ENCODE data around the gene IL20RA.

Gene IL20RA

DNA sequence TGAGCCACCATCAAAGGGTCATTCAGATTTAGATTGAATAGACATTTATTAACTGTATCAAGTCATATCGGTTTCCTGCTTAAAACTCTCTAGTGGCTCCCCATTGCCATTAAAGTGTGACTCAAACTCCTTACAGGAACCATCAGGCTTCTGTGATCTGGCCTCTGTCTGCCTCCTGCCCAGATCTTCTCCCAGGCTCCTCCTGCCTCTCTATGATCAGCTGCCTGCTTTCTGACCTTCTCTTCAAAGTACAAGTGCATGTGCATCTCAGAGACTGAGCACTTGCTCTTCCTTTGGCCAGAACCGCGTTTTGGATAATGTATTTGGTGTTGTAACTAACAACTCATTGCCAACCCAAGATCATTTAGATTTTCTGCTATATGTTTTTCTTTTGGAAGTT is 52.7 kb downstream of the IL20RA start:
- TF ChIP-seq ZFX (IDR thresholded peaks at IDR 0.05) = no peak
- TF ChIP-seq, protein P1, sequence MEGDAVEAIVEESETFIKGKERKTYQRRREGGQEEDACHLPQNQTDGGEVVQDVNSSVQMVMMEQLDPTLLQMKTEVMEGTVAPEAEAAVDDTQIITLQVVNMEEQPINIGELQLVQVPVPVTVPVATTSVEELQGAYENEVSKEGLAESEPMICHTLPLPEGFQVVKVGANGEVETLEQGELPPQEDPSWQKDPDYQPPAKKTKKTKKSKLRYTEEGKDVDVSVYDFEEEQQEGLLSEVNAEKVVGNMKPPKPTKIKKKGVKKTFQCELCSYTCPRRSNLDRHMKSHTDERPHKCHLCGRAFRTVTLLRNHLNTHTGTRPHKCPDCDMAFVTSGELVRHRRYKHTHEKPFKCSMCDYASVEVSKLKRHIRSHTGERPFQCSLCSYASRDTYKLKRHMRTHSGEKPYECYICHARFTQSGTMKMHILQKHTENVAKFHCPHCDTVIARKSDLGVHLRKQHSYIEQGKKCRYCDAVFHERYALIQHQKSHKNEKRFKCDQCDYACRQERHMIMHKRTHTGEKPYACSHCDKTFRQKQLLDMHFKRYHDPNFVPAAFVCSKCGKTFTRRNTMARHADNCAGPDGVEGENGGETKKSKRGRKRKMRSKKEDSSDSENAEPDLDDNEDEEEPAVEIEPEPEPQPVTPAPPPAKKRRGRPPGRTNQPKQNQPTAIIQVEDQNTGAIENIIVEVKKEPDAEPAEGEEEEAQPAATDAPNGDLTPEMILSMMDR (conservative IDR thresholded peaks at IDR 0.05) = no peak
- no peak overlapping the region for H3K27ac ChIP-seq

DNA sequence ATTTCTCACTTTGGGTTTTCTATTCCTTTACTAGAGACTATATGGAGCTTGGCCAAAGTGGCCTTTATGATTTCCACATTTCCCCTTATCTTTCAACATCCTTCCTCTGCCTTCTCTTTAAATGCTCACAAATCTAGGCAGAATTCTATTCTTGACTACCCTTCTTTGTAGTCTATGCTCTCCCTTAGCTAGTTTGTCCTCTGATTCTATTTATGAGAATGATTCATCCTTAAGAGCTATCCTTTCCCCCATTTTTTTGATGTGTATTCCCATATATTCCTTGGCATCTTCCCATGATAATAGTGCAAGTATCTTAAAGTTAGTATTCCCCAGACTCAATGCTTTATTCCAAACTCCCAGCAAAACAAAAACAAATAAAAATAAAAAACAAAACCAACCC is 53.1 kb downstream of the IL20RA start:
- TF ChIP-seq ZFX (IDR thresholded peaks at IDR 0.05) = no peak
- TF ChIP-seq, protein P1 (conservative IDR thresholded peaks at IDR 0.05) = no peak
- no peak overlapping the region for H3K27ac ChIP-seq

DNA sequence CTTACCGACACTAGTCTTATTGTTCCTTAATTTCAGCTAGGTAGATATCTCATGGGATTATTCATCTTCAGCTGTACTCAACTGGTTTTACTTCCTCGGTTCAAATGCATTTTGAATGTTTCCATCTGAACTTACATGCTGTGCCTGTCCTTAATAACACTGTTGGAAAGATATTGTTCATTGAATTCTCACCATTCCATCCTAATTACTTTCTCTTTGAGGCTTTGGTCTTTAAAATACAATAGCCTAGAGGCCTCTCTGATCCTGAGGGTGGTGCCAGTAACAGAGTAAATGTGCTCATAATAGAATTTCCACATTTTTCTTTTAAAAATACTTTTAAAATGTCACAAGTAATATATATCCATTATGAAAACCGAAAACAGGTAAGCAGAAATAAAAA is 54.0 kb downstream of the IL20RA start:
- H3K27ac ChIP-seq = no peak overlapping the region
- TF ChIP-seq, protein P1 (conservative IDR thresholded peaks at IDR 0.05) = no peak
- no peak for TF ChIP-seq ZFX (IDR thresholded peaks at IDR 0.05)

DNA sequence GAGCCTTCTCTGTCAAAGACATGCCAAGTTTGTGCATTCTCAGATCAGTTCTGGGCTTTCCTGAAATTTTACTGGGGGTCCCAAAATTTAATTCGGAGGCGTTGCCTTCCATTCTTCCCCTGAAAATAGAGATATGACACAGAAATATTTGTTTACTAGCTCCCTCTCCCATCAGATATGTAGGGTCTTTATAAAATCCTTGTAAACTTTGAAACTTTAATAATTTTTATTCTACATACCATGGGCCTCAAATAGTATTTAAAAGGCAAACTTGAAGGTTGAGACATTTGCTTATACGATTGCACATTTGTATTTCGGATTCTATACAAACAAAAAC is 54.6 kb downstream of the IL20RA start:
- TF ChIP-seq ZFX (IDR thresholded peaks at IDR 0.05) = no peak
- TF ChIP-seq, protein P1 (conservative IDR thresholded peaks at IDR 0.05) = no peak
- no peak overlapping the region for H3K27ac ChIP-seq

DNA sequence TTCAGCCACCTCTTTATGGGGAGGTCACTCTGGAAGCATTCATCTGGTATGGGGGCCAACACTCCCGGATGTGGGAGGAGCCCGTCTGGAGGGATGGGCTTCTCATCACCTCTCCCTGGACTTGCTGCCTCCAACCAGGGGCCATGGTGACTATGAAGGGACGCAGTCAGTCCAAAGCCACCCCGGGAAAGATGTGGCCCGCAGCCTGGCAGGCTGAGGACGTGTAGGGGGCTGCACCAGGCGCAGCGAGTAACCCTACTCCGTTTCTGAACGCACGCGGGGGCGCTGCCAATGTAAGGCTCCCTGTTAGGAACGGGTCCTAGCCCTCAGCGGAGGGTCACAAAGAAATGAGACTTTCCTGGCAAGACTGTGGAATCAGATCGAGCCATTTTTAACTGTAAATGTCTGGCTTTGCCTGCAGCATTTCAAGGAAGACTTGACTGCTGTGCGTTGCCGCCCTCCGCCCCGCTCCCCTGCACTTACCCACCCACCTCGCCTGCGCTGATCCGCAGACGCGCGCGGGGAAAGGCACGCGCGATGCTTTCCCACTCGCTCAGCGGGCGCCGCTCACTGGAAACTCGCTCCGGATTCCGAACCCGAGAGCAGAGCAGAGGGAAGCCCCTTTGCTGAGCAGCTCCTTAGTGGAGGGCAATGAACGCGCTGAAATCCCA is 55.1 kb downstream of the IL20RA start:
- no peak overlapping the region for H3K27ac ChIP-seq
- no peak for TF ChIP-seq ZFX (IDR thresholded peaks at IDR 0.05)
- TF ChIP-seq, protein P1 (conservative IDR thresholded peaks at IDR 0.05) = no peak

DNA sequence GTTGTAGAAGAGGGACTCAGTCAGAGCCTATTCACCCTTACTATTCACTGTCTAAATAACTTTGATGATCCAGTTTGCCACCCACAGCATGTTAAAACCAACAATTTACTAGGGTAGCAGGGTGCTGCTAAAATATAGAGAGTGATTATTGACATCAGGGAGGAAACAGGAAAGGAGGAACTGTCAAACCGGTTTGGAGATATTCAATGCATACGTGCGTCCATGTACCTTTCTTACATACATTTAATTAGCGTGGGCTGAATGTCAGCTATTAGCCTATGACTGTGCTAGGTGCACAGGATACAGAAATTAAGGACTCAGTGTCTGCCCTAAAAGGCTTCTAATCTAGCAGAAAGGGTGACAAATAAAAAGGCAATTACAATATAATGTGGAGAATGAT is 57.2 kb downstream of the IL20RA start:
- no peak for TF ChIP-seq ZFX (IDR thresholded peaks at IDR 0.05)
- TF ChIP-seq, protein P1 (conservative IDR thresholded peaks at IDR 0.05) = no peak
- H3K27ac ChIP-seq = no peak overlapping the region

DNA sequence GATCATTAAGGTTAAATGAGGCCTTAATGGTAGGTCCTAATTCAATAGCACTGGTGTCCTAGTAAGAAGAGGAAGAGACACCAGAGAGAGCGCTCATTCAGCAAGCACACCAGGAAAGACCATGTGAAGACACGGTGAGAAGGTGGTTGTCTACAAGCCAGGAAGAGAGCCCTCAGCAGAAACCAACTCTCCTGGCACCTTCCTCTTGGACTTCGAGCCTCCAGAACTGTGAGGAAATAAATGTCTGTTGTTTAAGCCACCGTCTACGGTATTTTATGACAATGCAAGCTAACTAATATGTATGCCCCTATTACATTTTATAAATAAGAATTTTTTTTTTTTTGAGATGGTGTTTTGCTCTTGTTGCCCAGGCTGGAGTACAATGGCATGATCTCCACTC is 59.3 kb downstream of the IL20RA start:
- no peak for TF ChIP-seq ZFX (IDR thresholded peaks at IDR 0.05)
- TF ChIP-seq, protein P1 (conservative IDR thresholded peaks at IDR 0.05) = no peak
- no peak overlapping the region for H3K27ac ChIP-seq

All from C4-2B (cell line).